GM11168 (cell line): ENCODE measurements around the gene UPK2.

Source experiments
- in situ Hi-C: fragments of 300-500 bp; cut with MboI; formaldehyde crosslinking; loops from one replicate; pipeline ENCODE4 v1.12.0; 2022; ENCODE audit warnings: low sequenced_read_pairs; ENCODE audit not compliant: unreplicated experiment

The UPK2 gene

GRCh38 chr11:118956094-118956846 is at the start of gene UPK2:
TSS of gene UPK2 (plus strand) at chr11:118956298. CDS start at chr11:118956351, 53 bp downstream.
- in situ Hi-C loops, result loop anchor here (10.0 kb wide), 1 partner anchor 261 kb away; no protein-coding TSS in a partner anchor

GRCh38 chr11:118907051-118908042 is 48.8 kb upstream of the UPK2 start:
- in situ Hi-C loops, result no loop called here

GRCh38 chr11:118908264-118908663 is 47.8 kb upstream of the UPK2 start:
- in situ Hi-C loops, result no loop called here

- in situ Hi-C loops, result no loop called here
Observed at GRCh38 chr11:118908901-118909618, 47.0 kb upstream of the UPK2 start.

GRCh38 chr11:118909619-118910308 is 46.3 kb upstream of the UPK2 start:
- in situ Hi-C loops, result no loop called here

- in situ Hi-C loops, result no loop called here
Observed at GRCh38 chr11:118910309-118911112, 45.6 kb upstream of the UPK2 start.

GRCh38 chr11:118911113-118911879 is 44.8 kb upstream of the UPK2 start:
- in situ Hi-C loops, result no loop called here

- in situ Hi-C loops, result no loop called here
Observed at GRCh38 chr11:118911880-118912741, 44.0 kb upstream of the UPK2 start.

GRCh38 chr11:118912742-118913410 is 43.2 kb upstream of the UPK2 start:
- in situ Hi-C loops, result no loop called here

- in situ Hi-C loops, result no loop called here
Observed at GRCh38 chr11:118913411-118914125, 42.5 kb upstream of the UPK2 start.

GRCh38 chr11:118914178-118914918 is 41.8 kb upstream of the UPK2 start:
- in situ Hi-C loops, result no loop called here

- in situ Hi-C loops, result no loop called here
Observed at GRCh38 chr11:118914987-118915386, 41.1 kb upstream of the UPK2 start.

GRCh38 chr11:118915396-118915795 is 40.7 kb upstream of the UPK2 start:
- in situ Hi-C loops, result no loop called here

GRCh38 chr11:118915941-118916841 is 39.9 kb upstream of the UPK2 start:
- in situ Hi-C loops, result no loop called here
